GM18499 (cell line): ENCODE results near the gene IGFN1.
"Not testable (repeated sequence)": the region's sequence is repeated elsewhere in the genome, so short reads cannot be mapped to it uniquely, and the experiment has no call there.

Experiments
- ATAC-seq: cut with Tn5 transposase; IDR thresholded peaks from one replicate; pipeline ENCODE4 v1.9.1; 2021; ENCODE audit warnings: moderate number of reproducible peaks; ENCODE audit not compliant: insufficient read depth, unreplicated experiment

The IGFN1 gene

GRCh38 chr1:201230676-201231075 lies 40.1 kb downstream of the IGFN1 start:
- ATAC-seq, result no peak

- not testable (repeated sequence) for ATAC-seq
Observed at GRCh38 chr1:201239646-201240045, 49.0 kb downstream of the IGFN1 start.

GRCh38 chr1:201240171-201240570 lies 49.5 kb downstream of the IGFN1 start:
- no peak for ATAC-seq

DNA sequence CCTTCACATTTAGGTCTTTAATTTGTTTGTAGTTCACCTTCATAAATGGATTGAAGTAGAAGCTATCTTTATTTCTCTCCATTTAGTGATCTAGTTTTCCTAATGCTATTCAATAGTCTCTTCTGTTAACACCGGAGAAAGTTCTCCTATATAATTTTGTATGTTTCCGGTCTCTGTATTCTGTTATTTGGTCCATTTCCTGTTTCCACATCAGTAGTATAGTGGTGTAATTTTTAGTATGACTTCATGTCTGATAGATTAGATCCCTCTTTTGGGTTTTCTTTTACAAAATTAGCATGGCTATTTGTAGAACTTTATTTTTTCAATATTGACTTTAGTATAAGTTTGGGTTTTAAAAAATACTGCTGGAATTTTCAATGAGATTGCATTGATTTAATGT lies 51.1 kb downstream of the IGFN1 start:
- ATAC-seq, result no peak

DNA sequence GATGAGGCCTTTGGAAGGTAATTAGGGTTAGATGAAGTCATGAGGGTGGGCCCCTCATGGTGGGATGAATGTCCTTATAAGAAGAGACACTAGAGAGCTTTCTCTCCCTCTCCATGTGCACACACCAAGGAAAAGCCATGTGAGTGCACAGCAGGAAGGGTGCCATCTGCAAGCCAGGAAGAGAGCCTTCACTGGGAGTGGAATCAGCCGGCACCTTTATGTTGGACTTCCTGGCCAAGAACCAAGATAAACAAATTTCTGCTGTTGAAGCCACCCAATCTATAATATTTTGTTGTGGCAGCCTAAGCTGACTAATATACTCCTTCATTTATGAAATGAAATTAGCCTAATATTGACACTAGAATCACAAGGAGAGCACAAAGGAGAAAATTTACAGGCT lies 54.5 kb downstream of the IGFN1 start:
- ATAC-seq, result no peak

- no peak for ATAC-seq
Observed at GRCh38 chr1:201248721-201249559, 58.3 kb downstream of the IGFN1 start.

GRCh38 chr1:201250326-201251011 lies 59.8 kb downstream of the IGFN1 start:
- ATAC-seq, result no peak

DNA sequence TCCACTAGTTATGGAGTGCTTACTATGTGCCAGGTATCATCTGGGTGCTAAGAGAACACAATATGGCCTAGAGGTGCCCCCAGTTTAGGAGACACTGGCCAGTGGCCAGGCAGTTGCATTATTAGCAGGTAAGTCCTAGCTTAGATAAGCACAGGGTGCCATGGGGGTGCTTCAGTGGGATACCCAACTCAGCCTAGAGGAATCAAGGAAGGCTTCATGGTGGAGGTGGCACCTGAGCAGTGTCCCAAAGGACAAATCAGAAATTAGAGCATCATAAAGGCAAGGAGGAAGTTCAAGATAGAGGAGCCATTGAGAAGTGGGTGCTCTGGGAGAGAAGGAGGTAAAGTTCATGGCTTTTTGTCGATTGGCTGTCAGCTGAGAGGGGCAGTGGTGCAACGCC lies 60.8 kb downstream of the IGFN1 start:
- ATAC-seq, result no peak

GRCh38 chr1:201251851-201252430 lies 61.3 kb downstream of the IGFN1 start:
- ATAC-seq, result no peak

GRCh38 chr1:201252944-201253371 lies 62.3 kb downstream of the IGFN1 start:
- ATAC-seq, result no peak

GRCh38 chr1:201253411-201253810 lies 62.8 kb downstream of the IGFN1 start:
- no peak for ATAC-seq

GRCh38 chr1:201253906-201254624 lies 63.4 kb downstream of the IGFN1 start:
- ATAC-seq, result no peak

GRCh38 chr1:201254625-201255478 lies 64.2 kb downstream of the IGFN1 start:
- no peak for ATAC-seq

DNA sequence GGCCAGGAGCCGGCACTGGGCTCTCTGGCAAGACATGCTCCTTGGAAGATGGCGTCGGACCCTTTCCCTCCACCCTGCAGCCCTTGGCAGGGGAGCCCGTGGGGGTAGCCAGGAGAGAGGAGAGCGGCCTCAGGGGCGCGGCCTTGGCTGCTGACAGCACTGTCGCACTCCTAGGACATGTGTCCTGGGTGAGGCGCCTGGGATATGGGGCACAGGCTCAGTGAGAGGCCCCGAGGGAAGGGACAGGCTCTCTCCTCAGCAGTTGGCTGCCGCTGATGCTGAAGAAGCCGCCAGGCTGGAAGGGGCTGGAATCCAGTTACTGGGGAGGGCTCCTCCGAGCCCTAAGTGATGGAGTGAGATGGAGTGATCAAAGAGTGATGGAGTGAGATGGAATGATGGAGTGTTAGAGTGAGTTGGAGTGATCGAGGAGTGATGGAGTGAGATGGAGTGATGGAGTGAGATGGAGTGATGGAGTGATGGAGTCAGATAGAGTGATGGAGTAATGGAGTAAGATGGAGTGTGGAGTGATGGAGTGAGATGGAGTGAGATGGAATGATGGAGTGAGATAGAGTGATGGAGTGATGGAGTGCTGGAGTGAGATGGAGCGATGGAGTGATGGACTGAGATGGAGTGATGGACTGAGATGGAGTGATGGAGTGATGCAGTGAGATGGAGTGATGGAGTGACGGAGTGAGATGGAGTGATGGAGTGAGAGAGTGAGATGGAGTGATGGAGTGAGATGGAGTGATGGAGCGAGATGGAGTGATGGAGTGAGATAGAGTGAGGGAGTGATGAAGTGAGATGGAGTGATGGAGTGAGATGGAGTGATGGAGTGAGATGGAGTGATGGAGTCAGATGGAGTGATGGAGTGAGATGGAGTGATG lies 65.1 kb downstream of the IGFN1 start:
- no peak for ATAC-seq

DNA sequence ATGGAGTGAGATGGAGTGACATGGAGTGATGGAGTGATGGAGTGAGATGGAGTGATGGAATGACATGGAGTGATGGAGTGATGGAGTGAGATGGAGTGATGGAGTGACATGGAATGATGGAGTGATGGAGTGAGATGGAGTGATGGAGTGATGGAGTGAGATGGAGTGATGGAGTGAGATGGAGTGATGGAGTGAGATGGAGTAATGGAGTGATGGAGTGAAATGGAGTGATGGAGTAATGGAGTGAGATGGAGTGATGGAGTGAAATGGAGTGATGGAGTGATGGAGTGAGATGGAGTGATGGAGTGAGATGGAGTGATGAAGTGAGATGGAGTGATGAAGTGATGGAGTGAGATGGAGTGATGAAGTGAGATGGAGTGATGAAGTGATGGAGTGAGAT lies 67.5 kb downstream of the IGFN1 start:
- ATAC-seq, result not testable (repeated sequence)

GRCh38 chr1:201258763-201259230 lies 68.2 kb downstream of the IGFN1 start:
- ATAC-seq, result no peak

- ATAC-seq, result no peak
Observed at GRCh38 chr1:201259476-201260235, 69.0 kb downstream of the IGFN1 start.

- no peak for ATAC-seq
Observed at GRCh38 chr1:201260236-201260590, 69.6 kb downstream of the IGFN1 start.
